HEK293T (cell line): ENCODE measurements around the gene MYO18B.

Source experiments
- CTCF ChIA-PET: fragments of 350-600 bp; formaldehyde crosslinking; extraction: SDS; loops from one replicate; lab custom pipeline; 2021; ENCODE audit warnings: antibody characterized with exemption, inconsistent platforms; lab: Yijun Ruan, JAX
- POLR2A ChIA-PET: fragments of 350-600 bp; formaldehyde crosslinking; extraction: SDS; loops from one replicate; lab custom pipeline; 2020; ENCODE audit warnings: antibody characterized with exemption, inconsistent platforms; lab: Yijun Ruan, JAX
- DNase-seq: peaks from one replicate; pipeline ENCODE4 v3.0.0; 2012; ENCODE audit warnings: mixed read lengths; ENCODE audit errors: extremely low spot score
- ARNT ChIP-seq: fragments of 450-650 bp; IDR thresholded peaks from 2 replicates; pipeline ENCODE4 v1.6.1; 2017; ENCODE audit warnings: mild to moderate bottlenecking
- BHLHE40 ChIP-seq: fragments of 450-650 bp; IDR thresholded peaks from 2 replicates; pipeline ENCODE4 v1.6.1; 2016; ENCODE audit warnings: mild to moderate bottlenecking, moderate library complexity, borderline replicate concordance
- CTBP1 ChIP-seq: fragments of 450-650 bp; IDR thresholded peaks from 2 replicates; pipeline ENCODE4 v1.6.1; 2016; ENCODE audit warnings: borderline replicate concordance
- ELF4 ChIP-seq: fragments of 450-650 bp; IDR thresholded peaks from 2 replicates; pipeline ENCODE4 v1.6.1; 2017; ENCODE audit warnings: antibody characterized with exemption
- FOXA1 ChIP-seq: fragments of 450-650 bp; IDR thresholded peaks from 2 replicates; pipeline ENCODE4 v1.6.1; 2016; ENCODE audit warnings: mild to moderate bottlenecking
- FOXK2 ChIP-seq: fragments of 450-650 bp; IDR thresholded peaks from 2 replicates; pipeline ENCODE4 v1.6.1; 2016; ENCODE audit warnings: mild to moderate bottlenecking
- FOXM1 ChIP-seq: fragments of 450-650 bp; IDR thresholded peaks from 2 replicates; pipeline ENCODE4 v1.6.1; 2017; ENCODE audit warnings: mild to moderate bottlenecking, borderline replicate concordance
- HDGF ChIP-seq: fragments of 450-650 bp; IDR thresholded peaks from 2 replicates; pipeline ENCODE4 v1.6.1; 2017; ENCODE audit warnings: antibody characterized with exemption, borderline replicate concordance
- L3MBTL2 ChIP-seq: fragments of 450-650 bp; conservative IDR thresholded peaks from 2 replicates; pipeline ENCODE4 v1.6.1; 2016; ENCODE audit warnings: mild to moderate bottlenecking
- LEF1 ChIP-seq: fragments of 450-650 bp; IDR thresholded peaks from 2 replicates; pipeline ENCODE4 v1.6.1; 2017; ENCODE audit warnings: mild to moderate bottlenecking, borderline replicate concordance
- NFRKB ChIP-seq: fragments of 450-650 bp; IDR thresholded peaks from 2 replicates; pipeline ENCODE4 v1.6.1; 2016; ENCODE audit warnings: mild to moderate bottlenecking, moderate library complexity
- PKNOX1 ChIP-seq: fragments of 450-650 bp; IDR thresholded peaks from 2 replicates; pipeline ENCODE4 v1.6.1; 2016
- SP1 ChIP-seq: fragments of 450-650 bp; IDR thresholded peaks from 2 replicates; pipeline ENCODE4 v1.6.1; 2017
- SUZ12 ChIP-seq: fragments of 450-650 bp; IDR thresholded peaks from 2 replicates; pipeline ENCODE4 v1.6.1; 2016; ENCODE audit warnings: mild to moderate bottlenecking
- TARDBP ChIP-seq: fragments of 450-650 bp; IDR thresholded peaks from 2 replicates; pipeline ENCODE4 v1.6.1; 2016
- ZNF384 ChIP-seq: fragments of 450-650 bp; IDR thresholded peaks from 2 replicates; pipeline ENCODE4 v1.6.1; 2016

Gene MYO18B

DNA sequence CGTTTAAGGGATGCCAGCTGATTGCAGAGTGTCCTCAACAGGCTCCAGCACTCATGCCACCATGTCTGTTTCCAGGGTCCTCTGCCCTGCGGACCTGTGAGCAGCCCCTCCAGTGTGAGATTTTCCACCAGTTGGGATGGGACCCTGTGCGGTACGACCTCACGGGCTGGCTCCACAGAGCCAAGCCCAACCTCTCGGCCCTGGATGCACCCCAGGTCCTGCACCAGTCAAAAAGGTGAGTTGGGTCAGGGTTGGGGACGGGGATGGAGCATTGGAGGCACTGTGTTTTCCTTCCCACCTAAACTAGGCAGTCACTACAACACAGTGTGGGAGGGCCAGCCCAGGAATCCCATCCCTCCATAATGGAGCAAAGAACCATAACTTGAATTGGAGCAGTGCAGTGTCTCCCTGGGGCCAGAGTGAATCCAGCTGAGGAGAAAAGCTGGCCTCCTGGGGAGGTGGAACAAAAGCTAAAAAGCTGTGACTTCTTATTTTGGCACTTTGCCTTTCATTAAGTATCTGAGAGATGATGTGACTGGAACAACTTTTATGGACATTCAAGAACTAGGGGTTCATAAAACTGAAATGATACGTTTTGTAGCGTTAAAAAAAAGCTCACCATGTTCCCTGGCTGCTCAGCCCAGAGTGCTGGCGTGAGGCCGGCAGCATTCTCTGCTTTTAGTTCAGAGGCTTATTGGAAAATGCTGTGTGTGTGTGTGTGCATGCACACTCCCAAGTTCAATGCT, 101.8 kb downstream of the MYO18B start:
- ChIA-PET CTCF (interaction anchor here (0.6 kb wide), 2 partner anchors 10 to 982 kb away, joined by 3 to 5 read pairs; no protein-coding TSS in a partner anchor), POLR2A (no interaction called here)
- DNase-seq, result no peak
- TF ChIP-seq FOXM1 (no peak), BHLHE40 (no peak), HDGF (no peak), TARDBP (no peak), FOXA1 (no peak), LEF1 (no peak), ELF4 (no peak), FOXK2 (no peak), SP1 (no peak), ZNF384 (no peak)

- TF ChIP-seq FOXK2 (no peak), TARDBP (no peak), ARNT (no peak), HDGF (no peak), ZNF384 (no peak), LEF1 (no peak), FOXM1 (no peak), CTBP1 (no peak), PKNOX1 (no peak), FOXA1 (no peak), SUZ12 (no peak), SP1 (no peak), BHLHE40 (no peak), L3MBTL2 (no peak), ELF4 (no peak), NFRKB (no peak)
- DNase-seq, result no peak
- ChIA-PET POLR2A (no interaction called here), CTCF (interaction anchor here (0.6 kb wide), 2 partner anchors 9 to 983 kb away, joined by 3 to 5 read pairs; no protein-coding TSS in a partner anchor)
Observed at GRCh38 chr22:25844601-25845000, 102.6 kb downstream of the MYO18B start.

DNA sequence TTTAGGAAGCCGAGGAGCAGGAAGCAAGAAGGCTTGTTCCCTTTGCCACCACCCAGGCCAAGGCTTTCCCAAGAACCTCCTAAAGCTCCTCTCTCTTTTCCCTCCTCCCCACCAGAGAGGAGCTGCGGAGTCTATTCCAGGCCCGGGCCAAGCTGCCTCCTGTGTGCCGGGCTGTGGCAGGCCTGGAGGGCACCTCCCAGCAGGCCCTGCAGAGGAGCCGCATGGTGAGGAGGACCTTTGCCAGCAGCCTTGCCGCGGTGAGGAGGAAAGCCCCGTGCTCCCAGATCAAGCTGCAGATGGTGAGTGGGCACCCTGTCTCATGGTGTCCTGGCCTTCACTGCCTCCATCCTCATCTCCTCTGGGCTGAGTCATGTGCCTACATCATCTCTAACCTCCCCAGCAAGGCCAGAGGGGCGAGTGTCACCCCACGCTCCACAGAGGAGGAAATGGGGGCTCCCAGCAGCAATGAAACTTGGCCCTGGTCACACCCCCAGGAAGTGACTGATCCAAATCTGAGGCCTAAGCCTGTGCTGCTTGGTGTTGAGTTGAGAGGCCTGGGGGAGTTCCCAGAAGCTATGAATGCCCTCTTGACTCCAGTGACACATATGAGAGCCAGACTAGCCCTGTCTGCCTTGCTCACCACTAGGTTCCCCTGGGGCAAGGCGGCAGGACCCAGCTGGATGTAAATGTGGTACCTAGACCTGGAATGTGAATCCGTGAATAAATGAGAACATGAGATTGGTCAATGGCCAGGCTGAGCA, 104.2 kb downstream of the MYO18B start:
- no peak for TF ChIP-seq SUZ12
- no peak for TF ChIP-seq ELF4
- TF ChIP-seq CTBP1, result no peak
- ChIA-PET POLR2A (no interaction called here), CTCF (no interaction called here)
- DNase-seq, result no peak

GRCh38 chr22:25847451-25847850, 105.5 kb downstream of the MYO18B start:
- no peak for TF ChIP-seq TARDBP
- no peak for TF ChIP-seq ARNT
- no peak for TF ChIP-seq CTBP1
- no peak for TF ChIP-seq ZNF384
- TF ChIP-seq SUZ12, result no peak
- TF ChIP-seq PKNOX1, result no peak
- POLR2A ChIA-PET, result no interaction called here
- CTCF ChIA-PET, result no interaction called here
- no peak for DNase-seq

DNA sequence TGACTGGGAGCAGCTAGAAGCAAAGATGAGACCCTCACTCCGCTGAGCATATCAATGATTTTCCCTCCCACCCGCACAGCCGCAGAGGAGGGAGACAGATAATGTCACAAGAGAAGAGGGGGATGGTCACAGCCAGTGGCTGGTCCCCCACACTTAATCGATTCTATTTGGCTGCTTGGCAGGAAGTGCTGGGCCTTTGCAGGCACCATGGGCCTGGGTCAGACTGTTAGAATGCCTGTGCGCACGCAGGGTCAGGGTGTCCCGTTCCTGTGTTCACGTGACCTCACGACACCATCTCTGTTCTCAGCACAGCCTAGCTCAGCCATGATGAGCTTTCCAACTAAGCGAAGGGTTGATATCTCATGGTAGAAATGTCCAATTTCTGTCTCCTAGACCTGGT, 107.0 kb downstream of the MYO18B start:
- TF ChIP-seq ZNF384 (no peak), ARNT (no peak), CTBP1 (no peak), LEF1 (no peak), BHLHE40 (no peak), FOXK2 (no peak), PKNOX1 (no peak)
- CTCF ChIA-PET, result interaction anchor here (0.9 to 1.3 kb wide), 2 partner anchors 19 to 54 kb away, joined by 3 read pairs; no protein-coding TSS in a partner anchor
- POLR2A ChIA-PET, result no interaction called here

GRCh38 chr22:25849522-25849921, 107.5 kb downstream of the MYO18B start:
- TF ChIP-seq HDGF, result no peak
- no peak for TF ChIP-seq FOXA1
- TF ChIP-seq ZNF384, result no peak
- ChIA-PET POLR2A (no interaction called here), CTCF (interaction anchor here (0.9 to 1.3 kb wide), 2 partner anchors 19 to 54 kb away, joined by 3 read pairs; no protein-coding TSS in a partner anchor)
- no peak for DNase-seq

More for the DNA sequence above, 107.0 kb downstream of the MYO18B start:
- DNase-seq, result no peak
